DND-41 (cell line): Measurements from ENCODE around the gene ADNP2.

ENCODE experiments used
- CTCF ChIP-seq: IDR thresholded peaks from 2 replicates; pipeline ENCODE4 v1.5.1; 2012; ENCODE audit warnings: borderline replicate concordance, low read length, moderate library complexity, mild to moderate bottlenecking; ENCODE audit not compliant: poor library complexity, severe bottlenecking; ENCODE audit errors: extremely low read depth
- EZH2 ChIP-seq: IDR thresholded peaks from 3 replicates; pipeline ENCODE4 v1.6.1; 2012; ENCODE audit warnings: borderline replicate concordance, low read depth, mild to moderate bottlenecking, moderate library complexity, low read length, inconsistent platforms; ENCODE audit not compliant: severe bottlenecking

- TF ChIP-seq CTCF: peak; percentile 92
- no peak for TF ChIP-seq EZH2
Measured at GRCh38 chr18:80157708-80158343, 48.8 kb downstream of the ADNP2 start.
